Pancreas (tissue), 10 donors: ENCODE data around the gene PXK. TPM values are rescaled to one million over a fixed set of nuclear protein-coding genes. Genes with fewer than 3 reads are reported as not detected.

Experiments used
- ATAC-seq, 4 donors: fragments of 200-7000 bp; cut with Tn5 transposase; one replicate each; pipeline versions ENCODE4 v1.8.0 to v1.9.1; 2020; ENCODE audit warnings: mild to moderate bottlenecking in 4 of 4, moderate library complexity in 4 of 4
- DNase-seq, 6 donors: peaks; one replicate each; pipeline ENCODE4 v3.0.0-alpha.2; 2020
- FAIRE-seq: peaks from 2 replicates; lab custom pipeline; 2012; peaks lifted over from hg19 to GRCh38; lab: Jason Lieb, UNC
- H3K27ac ChIP-seq, 4 donors: fragments of 200-600 bp; sonication (generic); 1 replicate in 3 of 4; 2 replicates in 1 of 4; pipeline versions ENCODE4 v1.5.0 to v1.8.0; 2020
- H3K27me3 ChIP-seq, 4 donors: fragments of 200-600 bp; one replicate each; pipeline ENCODE4 v1.8.0; 2021
- H3K36me3 ChIP-seq, 3 donors: fragments of 200-600 bp; sonication (generic) in 1 of 3; one replicate each; pipeline versions ENCODE4 v1.5.0 to v1.8.0; 2020 to 2021
- H3K4me1 ChIP-seq, 3 donors: fragments of 200-600 bp; one replicate each; pipeline ENCODE4 v1.8.0; 2021
- H3K4me3 ChIP-seq, 4 donors: fragments of 200-600 bp; sonication (generic) in 2 of 4; one replicate each; pipeline versions ENCODE4 v1.5.0 to v1.8.0; 2020 to 2021
- H3K9me3 ChIP-seq, 4 donors: fragments of 200-600 bp; one replicate each; pipeline ENCODE4 v1.8.0; 2021
- WGBS, 2 donors: extraction: QIAGEN DNeasy Blood & Tissue Kit; methylation state at CpG; one replicate each; pipeline ENCODE4 v1.1.7; 2013; 5-methylcytosine and 5-hydroxymethylcytosine counted together
- intact Hi-C, 3 donors: fragments of 100-400 bp; cut with DNase I; formaldehyde crosslinking; loops; one replicate each; pipeline versions ENCODE4 v1.11.1 to v1.14.2; 2022
- polyA plus RNA-seq, 2 donors: library from polyadenylated mRNA; stranded (reverse); fragments of 200-250 nt; gene quantifications; one replicate each; pipeline ENCODE4 v1.2.3, GENCODE V29; 2013
- total RNA-seq, 6 donors: library from RNA; stranded (reverse); fragmentation: NEBNext Ultra II Directional in 4 of 6; extraction: Animal tissue kit (Norgen Biotek cat#: 25700) in 4 of 6; gene quantifications; one replicate each; pipeline versions ENCODE4 v1.2.1 to v1.2.4, GENCODE V29; 2021 to 2023
- TF ChIP-seq, protein P1 (sequence below), 4 donors: fragments of 200-600 bp; sonication (generic) in 3 of 4; IDR thresholded peaks; one replicate each; pipeline versions ENCODE4 v1.5.0 to v1.8.0; 2021; ENCODE audit warnings: antibody characterized with exemption in 4 of 4
- donor health status: healthy with polysubstance abuse.
- donor health status: DM: no; HTN: no; CAD: no; lungs with moderate emphysema.
- donor health status: DM: no; HTN: no; CAD: no.
- donor health status: control.
- donor health status: control.
- donor health status: Bipolar disorder and iron deficiency.
- donor health status: DM: yes; HTN: yes; CAD: no.
- donor health status: DM: no; HTN: no; CAD: no.
- donor health status: DM: no; HTN: no; CAD: no.
- donor health status: DM: yes; HTN: yes; CAD: no.

Gene PXK
- total and polyA plus RNA-seq, 8 donors, result 3.2 to 11.2 (median 7.4) TPM

DNA sequence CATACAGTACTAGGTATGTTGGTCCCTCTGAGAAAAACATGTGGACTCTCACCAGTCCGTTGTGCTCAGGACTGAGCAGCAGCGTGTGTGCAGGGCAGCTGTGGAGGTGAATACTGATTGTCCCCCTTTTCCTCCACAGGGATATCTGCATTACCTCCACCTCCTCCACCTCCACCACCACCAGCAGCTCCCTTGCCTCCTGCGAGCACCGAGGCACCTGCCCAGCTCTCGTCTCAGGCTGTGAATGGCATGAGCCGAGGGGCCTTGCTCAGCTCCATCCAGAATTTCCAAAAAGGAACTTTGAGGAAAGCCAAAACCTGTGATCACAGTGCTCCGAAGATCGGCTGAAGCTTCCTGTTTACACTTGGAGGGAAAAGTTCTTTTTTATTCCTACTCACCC lies 91.9 kb downstream of the PXK start:
- H3K27ac ChIP-seq, result no peak overlapping the region
- H3K27me3 ChIP-seq, result no peaks in the 10 kb centered on the region
- FAIRE-seq, result no peak
- peaks cover 5 to 57% (median 21%) of the 10 kb centered on the region in 3 donors for H3K36me3 ChIP-seq
- H3K4me1 ChIP-seq, result no peaks in the 10 kb centered on the region
- no peak overlapping the region for H3K4me3 ChIP-seq
- no peak for ATAC-seq
- TF ChIP-seq, protein P1, sequence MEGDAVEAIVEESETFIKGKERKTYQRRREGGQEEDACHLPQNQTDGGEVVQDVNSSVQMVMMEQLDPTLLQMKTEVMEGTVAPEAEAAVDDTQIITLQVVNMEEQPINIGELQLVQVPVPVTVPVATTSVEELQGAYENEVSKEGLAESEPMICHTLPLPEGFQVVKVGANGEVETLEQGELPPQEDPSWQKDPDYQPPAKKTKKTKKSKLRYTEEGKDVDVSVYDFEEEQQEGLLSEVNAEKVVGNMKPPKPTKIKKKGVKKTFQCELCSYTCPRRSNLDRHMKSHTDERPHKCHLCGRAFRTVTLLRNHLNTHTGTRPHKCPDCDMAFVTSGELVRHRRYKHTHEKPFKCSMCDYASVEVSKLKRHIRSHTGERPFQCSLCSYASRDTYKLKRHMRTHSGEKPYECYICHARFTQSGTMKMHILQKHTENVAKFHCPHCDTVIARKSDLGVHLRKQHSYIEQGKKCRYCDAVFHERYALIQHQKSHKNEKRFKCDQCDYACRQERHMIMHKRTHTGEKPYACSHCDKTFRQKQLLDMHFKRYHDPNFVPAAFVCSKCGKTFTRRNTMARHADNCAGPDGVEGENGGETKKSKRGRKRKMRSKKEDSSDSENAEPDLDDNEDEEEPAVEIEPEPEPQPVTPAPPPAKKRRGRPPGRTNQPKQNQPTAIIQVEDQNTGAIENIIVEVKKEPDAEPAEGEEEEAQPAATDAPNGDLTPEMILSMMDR (IDR thresholded peaks at IDR 0.05), result no peak
- 77 to 80% methylated on average over 8 of the region's 8 CpGs for WGBS, 2 donors
- DNase-seq, result no peak
- H3K9me3 ChIP-seq, result no peaks in the 10 kb centered on the region
- intact Hi-C loops, result no loop called here

DNA sequence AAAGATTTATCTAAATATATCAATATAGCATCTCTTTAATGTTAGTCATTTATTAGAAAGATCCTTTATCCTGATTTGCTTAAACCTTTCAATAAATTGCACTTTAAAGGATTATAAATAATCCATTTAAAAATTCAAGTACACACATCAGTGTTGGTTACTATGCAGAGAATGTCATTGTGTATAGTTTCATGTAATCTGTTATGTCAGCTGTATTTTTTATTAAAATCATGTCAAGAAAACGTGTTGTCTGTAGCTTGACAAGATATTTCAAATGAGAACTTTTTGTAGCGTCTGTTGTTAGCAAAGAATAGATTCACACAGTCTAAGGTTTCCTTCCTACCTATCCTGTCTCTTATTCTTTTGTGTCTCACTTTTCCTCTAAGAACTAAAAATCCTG lies 93.1 kb downstream of the PXK start:
- Histone ChIP-seq H3K36me3 (peaks cover 9 to 68% (median 29%) of the 10 kb centered on the region in 3 donors), H3K9me3 (no peaks in the 10 kb centered on the region), H3K4me3 (no peak overlapping the region), H3K4me1 (no peaks in the 10 kb centered on the region), H3K27me3 (no peaks in the 10 kb centered on the region), H3K27ac (no peak overlapping the region)
- intact Hi-C loops, result no loop called here
- TF ChIP-seq, protein P1 (IDR thresholded peaks at IDR 0.05), result no peak
- DNase-seq, result no peak
- no peak for FAIRE-seq
- no peak for ATAC-seq
- WGBS, 2 donors, result 64 to 68% methylated on average over 2 of the region's 2 CpGs

DNA sequence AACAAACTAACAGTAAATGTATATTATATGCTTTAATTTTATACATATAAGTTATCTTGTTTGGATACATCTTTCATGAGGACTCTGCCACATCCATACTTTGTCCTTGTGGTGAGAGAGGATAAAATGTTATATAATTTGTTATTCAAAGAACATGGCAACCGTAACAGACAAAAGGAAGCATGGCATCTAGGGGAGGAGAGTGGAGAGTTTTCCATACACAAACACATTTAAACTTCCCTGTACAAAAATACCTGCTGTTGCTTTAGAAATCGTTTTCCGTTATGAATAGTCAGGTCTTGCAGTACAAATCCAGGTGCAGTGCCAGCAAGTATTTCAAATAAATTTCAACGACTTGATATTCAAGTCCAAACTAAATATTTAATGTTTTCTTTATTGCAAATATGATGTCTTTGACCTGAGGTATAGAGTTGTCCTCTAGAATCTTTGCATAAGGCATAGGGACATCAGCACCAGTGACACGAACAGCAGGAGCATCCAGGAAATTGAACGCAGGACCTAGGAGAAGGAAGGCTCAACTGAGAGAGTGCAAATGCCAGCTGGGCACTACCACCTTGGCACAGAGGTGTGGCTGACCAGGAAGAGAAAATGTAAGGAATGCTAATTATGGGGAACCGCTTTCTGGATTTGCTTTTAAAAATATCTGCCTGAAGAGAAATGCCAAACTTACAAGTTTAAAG lies 95.1 kb downstream of the PXK start:
- no peak for ATAC-seq
- FAIRE-seq, result no peak
- Histone ChIP-seq H3K27ac (no peak overlapping the region), H3K9me3 (no peaks in the 10 kb centered on the region), H3K36me3 (peaks cover 9 to 76% (median 36%) of the 10 kb centered on the region in 3 donors), H3K4me1 (peaks cover 6 to 9% (median 9%) of the 10 kb centered on the region in 3 donors), H3K27me3 (no peaks in the 10 kb centered on the region), H3K4me3 (no peak overlapping the region)
- intact Hi-C loops, result no loop called here
- 47 to 61% methylated on average over 7 of the region's 7 CpGs for WGBS, 2 donors
- TF ChIP-seq, protein P1 (IDR thresholded peaks at IDR 0.05), result no peak
- DNase-seq, result no peak

DNA sequence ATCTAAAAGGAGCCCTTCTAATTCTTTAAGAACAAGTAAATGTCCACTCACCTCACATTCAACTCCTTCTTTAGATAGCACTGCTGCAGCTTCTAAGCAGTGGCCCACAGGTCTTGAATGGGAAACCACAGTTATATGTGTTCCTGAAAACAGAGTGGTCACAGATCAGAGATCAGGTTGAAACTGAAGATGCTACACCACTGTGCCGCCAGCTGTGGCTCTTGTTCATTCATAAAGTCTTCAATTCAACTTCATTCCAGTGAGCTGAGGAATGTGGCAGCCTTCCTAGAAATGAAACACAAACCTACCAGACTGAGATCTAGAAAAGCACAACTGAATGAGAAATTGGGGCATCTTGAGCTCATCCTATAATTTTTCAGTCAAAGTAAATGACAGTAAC lies 97.0 kb downstream of the PXK start:
- H3K27ac ChIP-seq, result no peak overlapping the region
- DNase-seq (no peak), ATAC-seq (no peak), FAIRE-seq (no peak)
- WGBS, 2 donors, result 0 to 62% methylated on average over 1 of the region's 1 CpG
- TF ChIP-seq, protein P1 (IDR thresholded peaks at IDR 0.05), result no peak
- H3K9me3 ChIP-seq, result no peaks in the 10 kb centered on the region
- no peak overlapping the region for H3K4me3 ChIP-seq
- H3K4me1 ChIP-seq, result peaks cover 8 to 9% (median 9%) of the 10 kb centered on the region in 3 donors
- no peaks in the 10 kb centered on the region for H3K27me3 ChIP-seq
- H3K36me3 ChIP-seq, result peaks cover 9 to 68% (median 36%) of the 10 kb centered on the region in 3 donors
- intact Hi-C loops, result no loop called here

DNA sequence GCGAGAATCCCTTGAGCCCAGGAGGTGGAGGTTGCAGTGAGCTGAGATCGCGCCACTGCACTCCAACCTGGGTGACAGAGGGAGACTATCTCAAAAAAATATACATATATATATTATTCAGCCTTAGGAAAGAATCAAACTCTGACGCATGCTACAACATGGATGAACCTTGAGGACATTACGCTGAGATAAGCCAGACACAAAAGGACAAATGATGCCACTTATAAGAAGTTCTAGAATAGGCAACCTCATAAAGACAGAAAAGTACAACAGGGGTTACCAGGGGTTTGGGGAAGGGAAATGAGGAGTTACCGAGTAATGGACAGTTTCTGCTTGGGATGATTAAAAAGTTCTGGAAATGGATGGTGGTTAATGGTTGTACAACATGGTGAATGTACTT lies 100.2 kb downstream of the PXK start:
- Histone ChIP-seq H3K36me3 (peaks cover 4 to 37% (median 29%) of the 10 kb centered on the region in 3 donors), H3K4me3 (peak overlapping the region; percentile 60 to 89 (median 68)), H3K4me1 (peaks cover 8 to 9% (median 9%) of the 10 kb centered on the region in 3 donors), H3K27me3 (no peaks in the 10 kb centered on the region), H3K27ac (peak overlapping the region in 1 of 4 donors; percentile 88), H3K9me3 (no peaks in the 10 kb centered on the region)
- no peak for DNase-seq
- no peak for ATAC-seq
- 47 to 57% methylated on average over 6 of the region's 6 CpGs for WGBS, 2 donors
- TF ChIP-seq, protein P1 (IDR thresholded peaks at IDR 0.05), result no peak
- no peak for FAIRE-seq
- intact Hi-C loops, result no loop called here
